Measurements from ENCODE around the gene ARHGDIG.

Gene ARHGDIG

DNA sequence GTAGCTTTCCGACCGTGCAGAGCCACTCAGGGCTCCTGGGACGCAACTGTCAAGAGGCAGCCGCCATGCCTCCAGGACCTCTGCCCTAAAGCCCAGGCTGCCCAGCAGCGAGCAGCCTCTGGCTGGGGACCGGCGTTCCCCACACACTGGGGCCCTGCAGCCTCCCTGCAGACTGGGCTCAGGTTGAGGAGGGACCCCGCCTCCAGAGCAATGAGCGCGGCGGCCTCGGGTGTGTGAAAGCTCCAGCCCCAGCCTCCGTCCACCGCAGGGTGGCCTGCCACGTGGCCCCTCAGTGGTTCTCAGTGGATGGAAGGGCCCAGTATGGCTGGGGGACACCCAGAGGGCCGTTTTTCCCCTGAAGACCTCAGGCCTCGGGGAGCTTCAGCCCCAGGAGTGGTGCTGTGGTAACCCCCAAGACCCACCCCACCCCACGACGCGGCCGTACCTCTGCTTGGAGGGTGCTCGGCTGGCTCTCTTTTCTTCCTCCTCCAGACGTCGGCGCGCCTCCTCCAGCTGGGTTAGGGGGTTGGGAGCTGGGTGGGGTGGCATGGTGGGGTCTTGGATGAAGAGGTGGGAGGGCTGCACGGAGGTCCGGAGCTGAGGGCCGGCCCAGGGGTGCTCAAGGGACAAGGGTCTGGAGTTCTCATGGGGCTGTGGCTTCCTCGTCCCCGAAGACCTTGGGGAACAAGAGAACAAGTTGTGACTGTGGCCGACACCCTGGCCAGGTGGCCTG lies 12.8 kb downstream of the ARHGDIG start:
- ChIA-PET CTCF (no interaction called here), POLR2A (no interaction called here)
- no peak for DNase-seq (ENCODE audit: low read depth, low spot score)
- TF ChIP-seq CTCF (IDR thresholded peaks at IDR 0.05; ENCODE audit: insufficient read depth, low read length, missing control alignments), result no peak
- no peak overlapping the region for H3K4me3 ChIP-seq (ENCODE audit: low read depth, low read length)

GRCh38 chr16:296276-296675 lies 15.9 kb downstream of the ARHGDIG start:
- no peak overlapping the region for H3K4me3 ChIP-seq (ENCODE audit: low read depth, low read length)
- DNase-seq (ENCODE audit: low read depth, low spot score), result no peak
- POLR2A ChIA-PET, result no interaction called here
- no peak for TF ChIP-seq CTCF (IDR thresholded peaks at IDR 0.05; ENCODE audit: insufficient read depth, low read length, missing control alignments)
- CTCF ChIA-PET, result no interaction called here

DNA sequence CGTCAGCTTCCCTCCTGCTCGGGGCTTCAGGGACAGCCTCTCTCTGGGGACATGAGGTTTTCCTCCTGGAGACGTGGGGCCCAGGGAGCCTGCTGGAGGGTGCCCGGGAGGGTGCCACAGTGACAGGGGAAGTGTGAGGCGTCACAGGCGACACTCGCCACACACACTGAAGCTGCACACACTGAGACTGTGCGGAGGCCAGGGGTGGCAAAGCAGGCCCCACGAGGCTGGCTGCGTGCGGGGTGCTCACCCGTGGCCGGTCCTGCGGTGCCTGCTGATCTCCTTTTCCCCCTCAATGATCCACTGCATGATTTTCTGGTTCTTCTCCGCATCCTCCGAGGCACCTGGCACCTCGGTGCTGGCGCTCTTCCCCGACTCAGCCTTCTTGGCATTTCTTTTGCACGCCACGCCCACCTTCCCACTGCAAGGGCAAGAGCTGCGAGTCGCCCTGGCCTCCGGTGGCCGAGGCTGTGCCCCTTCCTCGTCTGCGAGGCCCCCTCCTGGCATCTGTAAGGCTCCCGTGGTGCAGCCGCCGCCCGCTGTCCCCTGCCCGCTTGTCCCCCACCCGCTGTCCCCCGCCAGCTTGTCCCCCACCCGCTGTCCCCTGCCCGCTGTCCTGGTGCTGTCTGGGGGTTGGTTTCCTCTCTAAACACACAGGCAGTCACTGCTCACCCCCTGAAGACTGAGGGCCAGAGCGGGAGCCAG lies 16.6 kb downstream of the ARHGDIG start:
- POLR2A ChIA-PET, result no interaction called here
- TF ChIP-seq CTCF (IDR thresholded peaks at IDR 0.05; ENCODE audit: insufficient read depth, low read length, missing control alignments), result no peak
- CTCF ChIA-PET, result no interaction called here

DNA sequence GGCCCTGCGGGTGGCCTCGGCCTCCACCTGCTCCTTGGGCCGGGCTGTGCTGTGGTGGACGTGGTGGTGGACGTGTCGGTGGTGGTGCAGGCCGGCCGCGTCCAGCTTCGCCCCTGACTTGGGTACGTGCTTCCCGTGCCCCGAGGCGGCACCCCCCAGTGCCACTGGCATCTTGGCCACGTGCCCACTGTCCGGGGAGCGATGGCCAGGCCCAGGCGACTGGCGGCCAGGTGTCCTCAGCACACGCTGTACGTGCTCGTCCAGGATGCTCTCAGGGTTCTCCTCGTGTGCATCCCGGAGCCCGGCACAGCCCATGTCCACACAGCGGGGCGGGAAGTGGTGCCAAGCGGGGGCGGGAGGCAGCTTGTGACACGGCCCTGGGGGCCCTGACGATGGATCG lies 17.4 kb downstream of the ARHGDIG start:
- CTCF ChIA-PET, result no interaction called here

More for the DNA sequence above, 16.6 kb downstream of the ARHGDIG start:
- DNase-seq (ENCODE audit: low read depth, low spot score), result no peak
- H3K4me3 ChIP-seq (ENCODE audit: low read depth, low read length), result no peak overlapping the region

GRCh38 chr16:301235-301634 lies 20.8 kb downstream of the ARHGDIG start:
- DNase-seq (ENCODE audit: low read depth, low spot score), result no peak
- no peak overlapping the region for H3K4me3 ChIP-seq (ENCODE audit: low read depth, low read length)
- no peak for TF ChIP-seq CTCF (IDR thresholded peaks at IDR 0.05; ENCODE audit: insufficient read depth, low read length, missing control alignments)
- CTCF ChIA-PET, result no interaction called here
- POLR2A ChIA-PET, result no interaction called here

More for the DNA sequence above, 17.4 kb downstream of the ARHGDIG start:
- POLR2A ChIA-PET, result no interaction called here
- DNase-seq (ENCODE audit: low read depth, low spot score), result no peak
- no peak overlapping the region for H3K4me3 ChIP-seq (ENCODE audit: low read depth, low read length)
- no peak for TF ChIP-seq CTCF (IDR thresholded peaks at IDR 0.05; ENCODE audit: insufficient read depth, low read length, missing control alignments)

DNA sequence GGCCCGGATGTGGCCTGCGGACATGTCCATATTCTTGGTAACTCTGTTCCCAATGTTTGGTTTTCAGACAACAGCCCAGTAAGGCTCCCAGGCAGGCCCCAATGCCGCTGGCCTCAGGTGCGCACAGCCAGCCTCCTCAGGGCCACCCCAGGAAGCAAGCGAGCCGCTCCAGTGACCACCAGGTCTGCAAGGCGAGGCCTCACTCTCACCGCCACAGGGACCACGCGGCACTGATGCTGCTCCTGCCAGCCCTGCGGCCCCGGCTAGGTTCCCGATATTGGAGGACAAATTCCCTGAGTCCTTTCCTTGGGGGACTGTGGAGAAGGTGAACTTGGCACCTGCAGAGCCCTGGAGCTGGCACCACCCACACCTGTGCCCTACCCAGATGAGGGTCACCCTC lies 21.6 kb downstream of the ARHGDIG start:
- CTCF ChIA-PET, result no interaction called here
- no peak for DNase-seq (ENCODE audit: low read depth, low spot score)
- no peak overlapping the region for H3K4me3 ChIP-seq (ENCODE audit: low read depth, low read length)
- TF ChIP-seq CTCF (IDR thresholded peaks at IDR 0.05; ENCODE audit: insufficient read depth, low read length, missing control alignments), result no peak
- POLR2A ChIA-PET, result no interaction called here

Data from AG04449 (cell line).